GM18870 (cell line): ENCODE measurements around the gene APOL6.
"Not testable (repeated sequence)": the region's sequence is repeated elsewhere in the genome, so short reads cannot be mapped to it uniquely, and the experiment has no call there.

Experiments
- ATAC-seq: cut with Tn5 transposase; IDR thresholded peaks from one replicate; pipeline ENCODE4 v1.9.1; 2021; ENCODE audit warnings: moderate library complexity; ENCODE audit not compliant: unreplicated experiment

Gene APOL6

GRCh38 chr22:35634943-35635540 is 13.2 kb upstream of the APOL6 start:
- ATAC-seq = no peak

GRCh38 chr22:35637254-35637653 is 11.0 kb upstream of the APOL6 start:
- ATAC-seq = no peak

- no peak for ATAC-seq
Measured at GRCh38 chr22:35638001-35638400, 10.2 kb upstream of the APOL6 start.

- no peak for ATAC-seq
Measured at GRCh38 chr22:35638410-35638809, 9.8 kb upstream of the APOL6 start.

- no peak for ATAC-seq
Measured at GRCh38 chr22:35641494-35642120, 6.6 kb upstream of the APOL6 start.

GRCh38 chr22:35642305-35642741 is 5.9 kb upstream of the APOL6 start:
- no peak for ATAC-seq

- ATAC-seq = no peak
Measured at GRCh38 chr22:35643991-35644390, 4.3 kb upstream of the APOL6 start.

- ATAC-seq = no peak
Measured at GRCh38 chr22:35645646-35646045, 2.6 kb upstream of the APOL6 start.

GRCh38 chr22:35649026-35649553 is 844 bp downstream of the APOL6 start:
- ATAC-seq = no peak

GRCh38 chr22:35649636-35650250 is 1.5 kb downstream of the APOL6 start:
- ATAC-seq = no peak

- ATAC-seq = no peak
Measured at GRCh38 chr22:35651085-35651484, 2.8 kb downstream of the APOL6 start.

GRCh38 chr22:35653824-35654223 is 5.6 kb downstream of the APOL6 start:
- ATAC-seq = no peak

- ATAC-seq = no peak
Measured at GRCh38 chr22:35656284-35656752, 8.1 kb downstream of the APOL6 start.

- ATAC-seq = no peak
Measured at GRCh38 chr22:35657571-35658312, 9.5 kb downstream of the APOL6 start.

- no peak for ATAC-seq
Measured at GRCh38 chr22:35660291-35661127, 12.3 kb downstream of the APOL6 start.

- ATAC-seq = no peak
Measured at GRCh38 chr22:35661464-35661863, 13.2 kb downstream of the APOL6 start.

- ATAC-seq = no peak
Measured at GRCh38 chr22:35662914-35663313, 14.7 kb downstream of the APOL6 start.

GRCh38 chr22:35663371-35663770 is 15.1 kb downstream of the APOL6 start:
- ATAC-seq = no peak

- ATAC-seq = no peak
Measured at GRCh38 chr22:35664955-35665587, 16.8 kb downstream of the APOL6 start.

GRCh38 chr22:35666699-35667098 is 18.5 kb downstream of the APOL6 start:
- not testable (repeated sequence) for ATAC-seq
